ENCODE measurements around the gene GPT2. TPM values are rescaled to one million over a fixed set of nuclear protein-coding genes. Genes with fewer than 3 reads are reported as not detected.

GPT2 gene
- total RNA-seq, 1 experiment from 2014 or later = 16.0 TPM

DNA sequence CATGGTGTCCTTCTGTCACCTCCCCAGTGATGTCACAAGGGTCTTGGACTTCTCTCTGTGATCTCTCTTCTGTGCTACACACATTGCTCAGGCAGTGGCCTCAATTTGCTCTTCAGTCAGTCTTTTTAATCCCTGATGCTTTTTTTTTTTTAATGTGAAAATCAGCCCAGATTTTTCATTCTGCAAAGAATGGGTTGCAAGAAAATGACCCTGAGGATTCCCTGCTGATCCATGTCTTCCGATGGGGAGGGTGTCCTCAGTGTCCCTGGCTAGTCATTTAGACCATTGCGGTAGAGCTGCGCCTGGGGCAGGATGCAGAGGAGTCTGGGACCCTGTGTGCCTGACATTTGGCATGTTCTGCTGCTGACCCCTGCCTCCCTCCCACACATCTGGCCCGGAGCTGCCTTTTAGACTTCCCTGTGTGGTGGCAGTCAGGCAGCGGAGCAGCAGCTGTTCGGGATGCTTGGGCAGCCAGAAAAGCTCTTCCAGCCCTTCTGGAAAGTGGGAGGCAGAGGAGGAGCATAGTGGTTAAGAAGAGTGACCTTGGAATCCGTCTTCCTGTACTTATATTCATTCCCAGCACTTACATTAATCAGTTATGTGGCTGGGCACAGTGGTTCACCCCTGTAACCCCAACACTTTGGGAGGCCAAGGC lies 12.3 kb downstream of the GPT2 start:
- peak; percentile 60 for DNase-seq (ENCODE audit: low read depth)

DNA sequence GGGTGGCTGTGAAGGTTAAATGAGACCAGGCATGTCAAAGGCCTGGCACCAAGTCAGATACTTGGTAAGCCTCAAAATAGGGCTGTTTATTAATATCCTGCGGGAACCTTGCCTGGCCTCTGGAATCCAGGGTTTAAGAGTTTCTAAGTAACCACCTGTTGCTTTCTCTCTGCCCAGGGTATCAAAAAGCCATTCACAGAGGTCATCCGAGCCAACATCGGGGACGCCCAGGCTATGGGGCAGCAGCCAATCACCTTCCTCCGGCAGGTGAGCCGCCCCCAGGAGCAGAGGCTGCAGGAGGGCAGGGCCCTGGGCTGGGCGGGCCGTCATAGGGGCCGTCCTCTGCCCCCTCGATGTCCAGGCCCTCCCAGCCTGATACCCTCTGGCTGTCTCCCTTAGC lies 13.3 kb downstream of the GPT2 start:
- peak; percentile 67 for DNase-seq (ENCODE audit: low read depth)

DNA sequence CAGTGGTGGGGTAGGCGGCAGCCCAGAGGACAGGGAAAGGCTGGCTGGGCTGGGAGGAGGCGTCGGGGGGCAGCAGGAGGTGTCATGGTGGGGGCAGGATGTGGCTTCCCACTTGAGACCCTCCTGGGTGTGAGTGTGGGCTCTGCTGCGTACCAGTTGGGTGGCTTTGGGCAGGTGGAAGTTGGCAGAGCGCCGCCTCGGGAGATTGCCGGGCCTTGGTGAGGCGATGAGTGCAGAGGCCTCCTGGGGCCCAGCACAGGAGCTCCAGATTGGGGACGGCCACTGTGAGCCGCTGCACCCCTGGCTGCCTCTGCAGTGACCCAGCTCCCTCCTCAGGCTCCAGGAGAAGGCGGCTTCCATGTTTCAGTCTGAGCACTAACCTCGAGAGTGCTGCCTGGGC lies 13.8 kb downstream of the GPT2 start:
- DNase-seq (ENCODE audit: low read depth) = no peak

DNA sequence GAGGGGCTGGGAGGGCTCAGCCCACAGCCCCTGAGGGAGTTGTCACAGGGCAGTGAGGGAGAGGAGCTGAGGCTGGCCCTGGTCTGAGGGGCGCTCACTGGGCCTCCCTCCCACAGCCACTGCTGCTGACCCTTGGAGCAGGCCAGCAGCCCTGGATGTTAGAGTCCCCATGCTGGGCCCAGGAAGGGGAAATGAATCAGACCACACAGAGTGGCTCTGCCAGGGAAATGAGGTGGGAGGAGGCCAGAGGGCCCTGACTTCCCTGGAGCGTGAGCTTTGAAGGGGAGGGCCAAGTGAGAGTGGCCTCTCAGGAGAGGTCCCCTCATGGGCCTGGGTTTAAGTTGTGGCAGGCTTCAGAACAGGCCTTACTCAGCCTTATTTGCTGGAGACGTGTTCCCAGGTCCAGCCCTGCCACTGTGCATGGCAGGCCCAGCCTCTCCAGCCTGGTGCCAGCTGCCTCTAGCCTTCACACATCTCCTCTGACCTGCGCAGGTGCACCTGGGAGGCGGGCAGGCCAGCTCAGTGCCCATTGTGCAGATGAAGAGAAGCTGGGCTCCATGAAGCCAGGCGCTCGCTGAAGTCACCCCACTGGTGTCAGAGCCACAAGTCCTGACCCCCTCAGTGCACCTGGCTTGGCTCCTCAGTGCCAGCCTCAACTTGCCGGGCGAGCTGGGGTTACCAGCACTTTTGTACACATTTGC lies 15.4 kb downstream of the GPT2 start:
- no peak for DNase-seq (ENCODE audit: low read depth)

DNA sequence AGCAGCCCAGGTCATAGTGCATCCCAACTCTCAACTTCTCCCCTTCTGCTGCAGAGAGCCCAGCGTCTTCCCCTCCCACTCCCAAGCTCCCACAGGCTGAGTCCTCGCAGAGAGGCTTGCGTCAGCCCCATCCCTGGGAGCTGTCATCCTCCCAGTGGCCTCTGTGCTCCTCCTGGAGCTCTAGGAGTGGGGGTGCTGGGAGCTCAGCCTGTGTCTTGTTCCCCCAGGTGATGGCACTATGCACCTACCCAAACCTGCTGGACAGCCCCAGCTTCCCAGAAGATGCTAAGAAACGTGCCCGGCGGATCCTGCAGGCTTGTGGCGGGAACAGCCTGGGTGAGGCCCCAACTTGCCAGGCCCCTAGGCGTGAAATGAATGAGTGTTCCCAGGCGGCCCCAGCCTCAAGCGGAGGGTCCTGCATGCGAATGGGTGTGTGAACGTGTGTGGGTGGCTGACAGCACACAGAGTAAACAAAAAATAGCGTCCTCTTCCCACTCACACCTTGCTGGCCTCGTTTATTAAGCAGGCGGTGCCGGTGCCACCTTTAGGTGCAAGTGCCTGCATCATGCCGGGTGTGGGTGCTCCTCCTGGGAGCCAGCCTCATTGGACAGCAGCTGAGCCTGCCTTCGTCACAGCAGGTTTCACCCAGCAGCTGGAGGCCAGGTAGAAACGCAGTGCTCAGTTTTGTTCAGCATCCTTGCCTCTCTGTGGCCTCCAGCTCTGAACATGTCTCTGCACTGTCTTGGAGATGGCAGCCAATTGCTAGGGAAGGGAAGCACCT lies 16.5 kb downstream of the GPT2 start:
- no peak for DNase-seq (ENCODE audit: low read depth)

DNA sequence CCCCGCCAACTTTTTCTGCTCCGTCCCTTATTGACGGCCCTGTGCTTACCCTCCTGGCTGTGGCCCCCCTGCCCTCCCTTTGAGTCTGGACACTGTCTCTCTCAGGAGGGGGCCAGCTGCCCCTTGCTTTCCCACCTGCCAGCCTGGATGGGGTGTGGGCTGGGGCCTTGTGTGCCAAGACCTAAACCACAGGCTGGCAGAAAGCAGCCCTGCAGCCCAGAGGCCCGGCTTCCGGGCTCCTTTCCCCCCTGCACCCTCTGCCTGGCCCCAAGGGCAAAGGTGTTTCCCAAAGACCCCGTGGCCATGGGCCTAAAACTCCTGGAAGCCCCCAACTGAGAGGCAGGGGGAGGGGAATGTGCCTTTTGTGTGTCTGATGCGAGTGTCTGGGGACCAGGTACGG lies 17.5 kb downstream of the GPT2 start:
- DNase-seq (ENCODE audit: low read depth) = no peak

DNA sequence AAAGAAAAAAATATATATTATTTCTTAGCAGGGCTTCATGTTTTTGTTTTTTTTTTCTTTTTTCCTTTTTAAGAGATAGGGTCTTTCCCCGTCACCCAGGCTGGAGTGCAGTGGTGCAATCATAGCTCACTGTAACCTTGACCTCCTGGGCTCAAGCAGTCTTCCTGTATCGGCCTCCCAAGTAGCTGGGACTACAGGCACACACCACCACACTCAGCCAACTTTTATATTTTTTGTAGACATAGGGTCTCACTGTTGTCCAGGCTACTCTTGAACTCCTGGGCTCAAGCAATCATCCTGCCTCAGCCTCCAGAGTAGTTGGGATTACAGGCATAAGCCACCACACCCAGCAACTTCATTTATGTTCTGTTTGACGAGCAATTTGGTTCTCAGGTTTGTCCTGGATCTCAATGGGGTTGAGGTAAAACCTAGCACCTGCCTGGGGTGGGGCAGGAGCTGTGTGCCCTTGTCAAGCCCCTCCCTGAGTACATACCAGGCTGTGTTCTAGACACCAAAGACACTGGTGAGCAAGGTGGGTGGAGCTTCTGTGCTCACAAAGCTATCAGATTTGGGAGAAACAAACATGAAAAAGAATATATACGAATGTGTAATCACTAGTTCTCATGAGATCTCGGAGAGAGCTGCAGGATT lies 19.2 kb downstream of the GPT2 start:
- no peak for DNase-seq (ENCODE audit: low read depth)

DNA sequence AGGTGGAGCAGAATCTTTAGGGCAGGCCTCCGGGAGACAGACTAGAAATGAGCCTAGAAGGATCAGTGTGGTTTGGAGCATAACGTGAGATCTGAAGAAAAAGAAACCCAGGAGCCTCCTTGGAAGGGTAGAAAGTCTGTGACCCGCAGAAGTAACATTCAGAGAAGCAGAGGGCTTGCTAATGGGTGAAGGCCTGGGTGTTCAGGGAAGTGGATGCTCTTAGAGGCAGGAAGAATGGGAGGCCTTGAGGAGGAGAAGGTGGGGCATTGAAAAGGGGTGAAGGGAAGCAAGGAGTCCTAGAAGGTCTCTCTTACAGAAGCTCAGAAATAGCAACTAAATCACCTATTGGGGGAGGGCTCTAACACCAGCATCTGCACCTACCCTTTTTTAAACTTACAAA lies 20.3 kb downstream of the GPT2 start:
- DNase-seq (ENCODE audit: low read depth) = no peak

DNA sequence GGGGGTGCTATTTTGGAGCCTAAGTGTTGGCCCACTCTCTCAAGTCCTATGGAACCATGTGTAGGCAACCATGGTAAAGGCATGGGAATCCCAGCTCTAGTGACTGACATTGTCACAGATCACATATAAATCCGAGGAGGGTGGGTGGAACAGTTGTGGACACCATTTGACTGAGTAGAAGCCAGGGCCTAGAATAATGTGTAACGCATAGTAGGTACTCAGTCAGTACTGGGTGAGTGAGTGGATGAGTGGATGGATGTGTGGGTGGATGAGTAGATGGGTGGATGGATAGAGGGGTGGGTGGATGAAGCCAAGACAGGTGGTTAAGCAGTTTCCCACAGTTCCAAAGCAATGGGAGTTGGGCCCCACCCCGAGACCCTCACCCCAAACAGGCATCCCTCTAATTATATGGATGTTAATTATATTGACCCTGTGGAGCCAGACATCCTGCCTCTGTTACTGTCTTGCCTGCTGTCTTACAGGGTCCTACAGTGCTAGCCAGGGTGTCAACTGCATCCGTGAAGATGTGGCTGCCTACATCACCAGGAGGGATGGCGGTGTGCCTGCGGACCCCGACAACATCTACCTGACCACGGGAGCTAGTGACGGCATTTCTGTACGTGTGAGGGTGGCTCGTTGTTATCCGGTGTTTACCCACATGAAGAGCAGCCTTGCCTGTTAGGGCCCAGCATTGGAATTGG lies 22.3 kb downstream of the GPT2 start:
- DNase-seq (ENCODE audit: low read depth) = no peak

DNA sequence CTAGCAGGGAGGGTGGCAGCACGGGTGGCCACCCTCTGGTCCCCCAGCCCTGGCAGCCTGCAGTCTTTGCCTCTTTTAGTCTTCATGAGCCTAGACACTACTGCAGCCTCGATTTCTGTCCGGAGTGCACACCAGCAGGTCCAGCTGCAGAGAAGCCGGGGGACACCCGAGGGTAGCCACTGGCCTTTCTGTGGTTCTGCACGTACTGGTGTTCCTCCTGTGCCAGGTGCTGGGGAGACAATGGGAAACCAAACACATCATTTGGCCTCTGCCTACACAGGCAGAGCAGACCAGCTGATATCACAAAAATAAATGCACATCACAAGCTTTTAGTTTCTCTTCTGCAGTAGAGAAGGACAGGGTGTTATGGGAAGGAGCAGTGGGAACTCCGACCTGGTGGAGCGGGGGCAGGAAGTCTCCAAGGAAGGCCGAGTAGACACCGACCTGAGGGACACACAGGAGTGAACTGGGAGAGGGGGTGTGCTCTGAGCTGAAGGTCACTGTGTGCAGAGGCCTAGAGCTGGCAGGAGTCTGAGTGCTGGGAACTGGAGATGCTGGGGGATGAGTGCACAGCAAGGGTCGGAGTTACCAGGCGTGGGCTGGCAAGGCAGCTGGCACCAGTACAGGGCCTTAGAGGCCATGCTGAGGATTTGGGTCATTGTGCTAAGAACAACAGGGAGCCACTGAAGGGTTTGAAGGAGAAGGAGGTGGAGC lies 23.1 kb downstream of the GPT2 start:
- no peak for DNase-seq (ENCODE audit: low read depth)

DNA sequence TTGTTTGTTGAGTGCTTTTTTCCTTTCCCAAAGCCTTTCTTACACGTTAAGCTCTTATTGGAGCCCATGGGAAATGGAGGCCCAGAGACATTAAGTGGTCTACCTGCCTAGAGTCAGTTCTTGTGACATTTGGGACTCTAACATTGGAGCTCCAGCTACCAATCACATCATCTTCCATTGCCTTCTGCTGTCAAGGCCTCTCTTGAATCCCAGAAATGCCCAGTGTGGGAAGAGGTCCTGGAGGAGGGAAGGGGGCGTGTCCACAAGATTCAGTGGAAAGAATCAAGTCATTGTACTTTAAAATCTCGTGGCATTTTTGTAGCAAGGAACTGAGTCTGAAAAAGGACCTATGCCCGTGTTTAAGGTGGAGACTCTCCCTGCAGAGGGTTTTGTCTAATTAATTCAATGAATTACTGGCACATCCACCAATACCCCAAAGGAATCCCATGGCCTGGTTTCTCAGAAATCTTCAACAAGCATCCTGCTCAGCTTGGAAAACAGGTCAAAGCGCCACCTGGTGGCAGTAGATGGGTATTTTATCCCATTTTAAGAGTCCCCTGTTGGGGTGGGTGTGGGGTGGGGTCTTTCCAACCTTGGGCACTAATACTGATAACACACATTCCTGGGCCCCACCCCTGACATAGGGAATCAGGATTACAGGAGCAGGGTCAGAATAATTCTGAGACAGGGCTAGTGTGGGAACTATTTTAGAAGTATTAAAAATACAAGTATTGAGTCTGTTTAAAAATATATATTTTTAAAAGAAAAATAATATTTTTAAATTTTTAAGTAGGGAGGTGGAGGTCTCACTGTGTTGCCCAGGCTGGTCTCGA lies 24.6 kb downstream of the GPT2 start:
- peak; percentile 49 for DNase-seq (ENCODE audit: low read depth)

DNA sequence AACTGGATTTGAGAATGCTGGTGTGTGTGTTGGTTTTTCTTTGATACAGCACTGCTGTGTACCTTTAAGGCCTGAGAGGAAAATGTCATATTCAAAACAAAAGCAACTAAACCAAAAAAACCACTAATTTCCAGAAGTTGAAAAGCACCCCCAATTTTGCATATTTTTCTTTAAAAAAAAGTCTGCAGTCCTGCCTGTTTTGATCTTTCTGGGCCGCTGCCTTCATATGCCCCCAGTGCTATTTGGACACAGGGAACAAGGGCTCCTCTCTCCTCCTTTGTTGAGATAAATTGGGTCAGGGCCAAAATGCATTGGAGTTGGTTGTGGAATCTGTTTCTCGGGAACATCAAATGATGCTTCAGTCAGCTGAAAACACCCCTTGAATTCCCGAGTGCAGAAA lies 26.9 kb downstream of the GPT2 start:
- no peak for DNase-seq (ENCODE audit: low read depth)

DNA sequence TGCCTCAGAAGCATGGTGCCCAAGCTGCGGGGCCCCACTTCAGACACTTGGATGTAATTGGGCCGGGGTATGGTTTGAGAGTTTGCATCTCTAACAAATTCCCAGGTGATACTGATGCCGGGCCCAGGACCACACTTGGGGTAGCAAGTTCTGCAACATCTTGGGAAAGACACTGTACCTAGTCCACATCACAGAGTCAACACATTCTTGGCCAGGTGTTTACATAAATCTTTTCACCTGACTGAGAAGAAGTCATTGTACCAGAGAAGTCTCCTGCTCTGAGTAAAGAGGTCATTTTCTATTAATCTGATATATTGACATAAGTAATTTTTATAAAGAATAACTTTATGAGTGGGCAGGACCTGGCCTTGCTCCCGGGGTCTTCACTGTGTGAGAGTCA lies 27.5 kb downstream of the GPT2 start:
- no peak for DNase-seq (ENCODE audit: low read depth)

DNA sequence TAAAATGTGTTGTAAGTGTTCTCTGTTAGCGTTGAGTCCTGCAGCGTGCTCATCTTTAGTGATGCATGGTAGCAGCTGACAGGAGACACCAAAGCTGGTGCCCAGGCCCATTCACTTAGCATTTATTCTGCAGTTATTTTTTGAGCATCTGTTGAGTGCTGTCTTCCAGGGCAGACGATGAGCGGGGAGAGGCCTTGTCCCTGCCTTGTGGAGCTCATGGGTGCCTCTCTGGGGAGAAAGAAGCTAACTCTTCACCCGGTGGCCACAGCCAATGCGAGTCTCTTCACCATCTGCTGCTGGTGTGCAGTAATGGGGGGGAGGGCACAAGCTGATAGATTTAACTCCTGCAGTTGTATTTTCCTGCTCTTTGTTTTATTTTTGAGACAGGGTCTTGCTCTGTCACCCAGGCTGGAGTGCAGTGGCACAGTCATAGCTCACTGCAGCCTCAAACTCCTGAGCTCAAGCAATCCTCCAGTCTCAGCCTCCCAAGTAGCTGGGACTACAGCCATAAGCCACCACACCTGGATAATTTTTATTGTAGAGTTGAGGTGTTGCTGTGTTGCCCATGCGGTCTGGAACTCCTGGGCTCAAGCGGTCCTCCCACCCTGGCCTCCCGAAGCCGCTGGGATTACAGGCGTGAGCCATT lies 30.5 kb downstream of the GPT2 start:
- no peak for DNase-seq (ENCODE audit: low read depth)

DNA sequence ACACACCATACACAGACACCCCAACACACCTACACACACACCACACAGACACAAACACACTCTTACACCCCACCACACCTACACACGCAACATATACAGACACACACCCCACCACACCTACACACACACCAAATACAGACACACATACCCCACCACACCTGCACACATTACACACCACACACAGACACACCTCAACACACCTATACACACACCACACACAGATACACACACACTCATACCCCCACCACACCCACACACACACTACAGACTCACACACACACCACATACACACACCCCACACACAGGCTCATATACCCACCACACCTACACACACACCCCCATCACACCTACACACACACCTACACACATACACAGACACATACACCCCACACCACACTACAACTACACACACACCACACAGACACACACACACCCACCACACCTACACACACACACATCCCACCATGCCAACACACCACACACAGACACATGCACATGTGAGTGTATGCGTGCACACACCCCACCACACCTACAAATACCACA lies 31.4 kb downstream of the GPT2 start:
- no peak for DNase-seq (ENCODE audit: low read depth)

DNA sequence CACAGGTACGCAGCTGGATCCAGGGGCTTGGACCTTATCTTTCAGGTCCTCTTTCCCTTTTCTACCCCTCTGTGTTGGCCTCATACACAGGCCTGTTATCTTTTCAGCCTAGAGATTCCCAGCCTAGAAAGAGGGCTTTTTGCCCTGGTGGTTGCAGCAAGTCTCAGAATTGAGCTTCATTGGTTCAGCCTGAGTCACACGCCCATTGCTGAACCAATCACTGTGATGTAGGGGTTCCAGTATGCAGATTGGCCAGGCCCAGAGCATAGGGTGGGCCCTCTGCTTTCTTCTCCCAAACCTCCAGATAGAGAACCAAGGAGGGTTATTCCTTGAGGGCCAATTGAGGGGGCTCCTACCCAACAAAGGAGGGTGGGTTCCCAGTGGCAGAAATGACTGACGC lies 32.8 kb downstream of the GPT2 start:
- DNase-seq (ENCODE audit: low read depth) = no peak

DNA sequence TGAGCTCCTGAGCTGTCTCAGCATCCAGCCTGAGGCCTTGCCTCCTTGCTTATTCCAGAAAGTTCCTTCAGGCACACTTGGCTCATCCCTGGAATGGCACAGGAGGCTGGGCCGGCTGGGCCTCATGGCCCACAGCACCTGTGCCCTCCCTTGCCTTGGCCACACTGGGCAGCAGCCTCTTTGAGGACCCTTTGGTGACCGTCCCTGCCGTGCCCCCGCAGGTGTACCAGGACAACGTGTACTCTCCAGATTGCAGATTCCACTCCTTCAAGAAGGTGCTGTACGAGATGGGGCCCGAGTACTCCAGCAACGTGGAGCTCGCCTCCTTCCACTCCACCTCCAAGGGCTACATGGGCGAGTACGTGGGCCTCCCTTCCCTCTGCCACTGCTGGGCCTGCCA lies 34.2 kb downstream of the GPT2 start:
- DNase-seq (ENCODE audit: low read depth) = no peak

DNA sequence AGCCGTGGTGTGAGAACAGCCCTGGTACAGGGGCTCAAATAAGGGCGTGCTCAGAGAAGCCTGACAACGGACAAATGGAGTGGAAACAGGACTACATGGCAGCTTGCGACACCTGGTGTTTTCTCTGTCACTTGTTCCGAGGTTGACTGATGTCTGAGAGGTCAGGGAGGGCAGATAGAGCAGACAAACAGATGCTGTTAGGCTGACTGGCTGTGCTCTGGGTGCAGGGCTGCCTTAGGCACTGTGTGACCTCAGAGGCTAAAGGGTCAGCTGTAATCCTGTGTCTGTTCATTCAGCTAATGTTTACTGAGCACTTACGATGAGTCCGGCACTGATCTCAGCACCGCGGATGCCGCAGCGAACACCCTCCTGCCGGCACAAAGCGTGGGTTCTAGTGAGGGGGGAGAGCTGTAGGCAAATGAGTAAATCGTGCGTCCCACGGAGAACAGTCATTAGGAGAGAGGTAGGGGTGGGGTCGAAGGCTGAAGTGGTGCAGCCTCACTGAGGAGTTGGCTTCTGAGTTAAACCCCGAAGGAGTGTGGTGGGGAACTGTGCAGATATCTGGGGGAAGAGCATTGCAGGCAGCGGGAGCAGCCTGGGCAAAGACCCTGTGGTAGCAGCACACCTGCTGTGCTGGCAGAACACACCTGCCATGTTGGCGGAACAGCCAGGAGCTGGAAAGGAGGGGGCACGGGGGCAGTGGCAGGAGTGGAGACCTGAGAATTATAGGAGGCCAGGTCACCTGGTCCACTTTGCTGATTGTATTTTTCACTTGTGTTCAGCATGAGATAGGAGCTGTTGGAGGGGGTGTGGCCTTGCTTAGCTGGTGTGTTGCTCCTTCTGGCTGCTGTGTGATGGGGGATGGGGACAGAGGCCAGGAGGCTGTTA lies 35.0 kb downstream of the GPT2 start:
- DNase-seq (ENCODE audit: low read depth) = no peak

All from LHCN-M2 (cell line).